Nephron (organoid): ENCODE data around the gene CD69.

ENCODE experiments used
- H3K27ac Mint-ChIP-seq, 3 experiments: 2 replicates each; pipeline ENCODE4 v1.8.0; 2020; ENCODE audit warnings: mixed read lengths in 3 of 3, mild to moderate bottlenecking in 2 of 3, moderate library complexity in 1 of 3
- H3K27me3 Mint-ChIP-seq: 2 replicates; pipeline ENCODE4 v1.8.0; 2021; ENCODE audit warnings: low read depth, mild to moderate bottlenecking, moderate library complexity, mixed read lengths
- H3K36me3 Mint-ChIP-seq: 2 replicates; pipeline ENCODE4 v1.8.0; 2020; ENCODE audit warnings: low read depth, mixed read lengths
- H3K4me1 Mint-ChIP-seq: 2 replicates; pipeline ENCODE4 v1.8.0; 2020; ENCODE audit warnings: mixed read lengths
- H3K4me3 Mint-ChIP-seq, 3 experiments: 2 replicates each; pipeline ENCODE4 v1.8.0; 2020; ENCODE audit warnings: mild to moderate bottlenecking in 3 of 3, mixed read lengths in 3 of 3, moderate library complexity in 2 of 3
- H3K9me3 Mint-ChIP-seq: 2 replicates; pipeline ENCODE4 v1.8.0; 2020; ENCODE audit warnings: mixed read lengths
- TF ChIP-seq, protein P1 (sequence below), 3 experiments: fragments of 200-600 bp; sonication (generic); IDR thresholded peaks; one replicate each; pipeline ENCODE4 v1.5.0; 2021; ENCODE audit warnings: antibody characterized with exemption in 3 of 3; ENCODE audit not compliant: unreplicated experiment in 3 of 3

Gene CD69

DNA sequence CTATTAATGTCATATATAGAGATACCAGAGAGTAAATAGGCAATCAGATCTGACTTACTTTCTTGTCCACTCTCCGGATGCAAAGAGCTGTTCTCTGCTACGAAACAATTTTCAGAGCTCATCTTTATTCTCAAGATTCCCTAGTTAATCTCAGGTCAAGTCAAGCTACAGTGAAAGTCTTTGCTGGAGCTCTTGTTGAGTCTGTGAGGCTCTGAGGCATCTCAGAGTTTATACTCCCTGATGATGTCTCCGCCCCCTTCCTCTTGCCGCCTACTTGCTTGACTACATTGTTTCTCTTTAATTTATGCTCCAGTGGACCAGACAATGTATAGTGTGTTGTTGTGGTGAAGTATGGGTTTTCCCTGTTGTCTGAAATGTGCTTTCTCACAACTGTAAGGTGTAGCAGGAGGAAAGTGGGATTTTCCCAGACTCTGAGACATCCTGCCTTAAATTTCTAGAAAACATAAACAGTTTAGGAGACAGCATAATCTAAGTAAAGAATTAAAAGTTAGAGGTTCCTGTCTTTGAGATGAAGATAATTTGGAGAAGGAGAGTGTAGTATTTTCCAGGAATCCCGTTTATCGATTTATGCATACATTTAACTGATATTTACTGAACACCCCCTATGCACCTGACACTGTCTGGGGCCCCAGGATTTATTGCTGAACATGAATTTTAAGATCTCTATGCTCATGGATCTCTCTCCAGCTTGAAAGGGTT lies at the start of gene CD69:
Gene CD69 (minus strand): TSS at position 203 of the 720 bp plus-strand sequence. CDS start 81 bp downstream, at position 122.
- Mint-ChIP-seq H3K27me3 (no peaks in the 10 kb centered on the region), H3K27ac (no peak within 1 kb of the TSS), H3K36me3 (no peaks in the 10 kb centered on the region), H3K4me1 (no peaks in the 10 kb centered on the region), H3K4me3 (no peak within 1 kb of the TSS), H3K9me3 (no peaks in the 10 kb centered on the region)
- TF ChIP-seq, protein P1, sequence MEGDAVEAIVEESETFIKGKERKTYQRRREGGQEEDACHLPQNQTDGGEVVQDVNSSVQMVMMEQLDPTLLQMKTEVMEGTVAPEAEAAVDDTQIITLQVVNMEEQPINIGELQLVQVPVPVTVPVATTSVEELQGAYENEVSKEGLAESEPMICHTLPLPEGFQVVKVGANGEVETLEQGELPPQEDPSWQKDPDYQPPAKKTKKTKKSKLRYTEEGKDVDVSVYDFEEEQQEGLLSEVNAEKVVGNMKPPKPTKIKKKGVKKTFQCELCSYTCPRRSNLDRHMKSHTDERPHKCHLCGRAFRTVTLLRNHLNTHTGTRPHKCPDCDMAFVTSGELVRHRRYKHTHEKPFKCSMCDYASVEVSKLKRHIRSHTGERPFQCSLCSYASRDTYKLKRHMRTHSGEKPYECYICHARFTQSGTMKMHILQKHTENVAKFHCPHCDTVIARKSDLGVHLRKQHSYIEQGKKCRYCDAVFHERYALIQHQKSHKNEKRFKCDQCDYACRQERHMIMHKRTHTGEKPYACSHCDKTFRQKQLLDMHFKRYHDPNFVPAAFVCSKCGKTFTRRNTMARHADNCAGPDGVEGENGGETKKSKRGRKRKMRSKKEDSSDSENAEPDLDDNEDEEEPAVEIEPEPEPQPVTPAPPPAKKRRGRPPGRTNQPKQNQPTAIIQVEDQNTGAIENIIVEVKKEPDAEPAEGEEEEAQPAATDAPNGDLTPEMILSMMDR (IDR thresholded peaks at IDR 0.05; ENCODE audit: unreplicated experiment in 3 of 3): no peak

- Mint-ChIP-seq H3K27ac (no peak overlapping the region), H3K4me1 (peaks cover 4% of the 10 kb centered on the region), H3K36me3 (no peaks in the 10 kb centered on the region), H3K9me3 (no peaks in the 10 kb centered on the region), H3K27me3 (no peaks in the 10 kb centered on the region), H3K4me3 (no peak overlapping the region)
- TF ChIP-seq, protein P1 (IDR thresholded peaks at IDR 0.05; ENCODE audit: unreplicated experiment in 3 of 3): no peak
Observed at GRCh38 chr12:9809866-9810265, 49.2 kb upstream of the CD69 start.

- no peaks in the 10 kb centered on the region for H3K9me3 Mint-ChIP-seq
- TF ChIP-seq, protein P1 (IDR thresholded peaks at IDR 0.05; ENCODE audit: unreplicated experiment in 3 of 3): no peak
- no peaks in the 10 kb centered on the region for H3K36me3 Mint-ChIP-seq
- no peaks in the 10 kb centered on the region for H3K27me3 Mint-ChIP-seq
- H3K4me1 Mint-ChIP-seq: peaks cover 4% of the 10 kb centered on the region
- no peak overlapping the region for H3K27ac Mint-ChIP-seq
- H3K4me3 Mint-ChIP-seq: no peak overlapping the region
Observed at GRCh38 chr12:9809338-9809737, 48.6 kb upstream of the CD69 start.

GRCh38 chr12:9808504-9808903 lies 47.8 kb upstream of the CD69 start:
- Mint-ChIP-seq H3K27me3 (no peaks in the 10 kb centered on the region), H3K27ac (no peak overlapping the region), H3K9me3 (no peaks in the 10 kb centered on the region), H3K4me3 (no peak overlapping the region), H3K4me1 (peaks cover 4% of the 10 kb centered on the region), H3K36me3 (no peaks in the 10 kb centered on the region)
- TF ChIP-seq, protein P1 (IDR thresholded peaks at IDR 0.05; ENCODE audit: unreplicated experiment in 3 of 3): no peak

- TF ChIP-seq, protein P1 (IDR thresholded peaks at IDR 0.05; ENCODE audit: unreplicated experiment in 3 of 3): no peak
- Mint-ChIP-seq H3K9me3 (no peaks in the 10 kb centered on the region), H3K27me3 (no peaks in the 10 kb centered on the region), H3K27ac (no peak overlapping the region), H3K4me3 (no peak overlapping the region), H3K4me1 (peaks cover 4% of the 10 kb centered on the region), H3K36me3 (no peaks in the 10 kb centered on the region)
Observed at GRCh38 chr12:9806714-9807113, 46.0 kb upstream of the CD69 start.

- no peak overlapping the region for H3K27ac Mint-ChIP-seq
- TF ChIP-seq, protein P1 (IDR thresholded peaks at IDR 0.05; ENCODE audit: unreplicated experiment in 3 of 3): no peak
- no peaks in the 10 kb centered on the region for H3K27me3 Mint-ChIP-seq
- no peaks in the 10 kb centered on the region for H3K36me3 Mint-ChIP-seq
- H3K9me3 Mint-ChIP-seq: no peaks in the 10 kb centered on the region
- no peak overlapping the region for H3K4me3 Mint-ChIP-seq
- peaks cover 4% of the 10 kb centered on the region for H3K4me1 Mint-ChIP-seq
Observed at GRCh38 chr12:9805883-9806282, 45.2 kb upstream of the CD69 start.
